ENCODE data around the gene SPINK13. TPM values are rescaled to one million over a fixed set of nuclear protein-coding genes. Genes with fewer than 3 reads are reported as not detected.
A peak's percentile ranks its signal among the peaks of the same experiment; 100 is the strongest.
"Not testable (repeated sequence)": the region's sequence is repeated elsewhere in the genome, so short reads cannot be mapped to it uniquely, and the experiment has no call there.

SPINK13 gene
- total RNA-seq, 4 donors from 2014 or later: 0.41 TPM; not detected in 3

DNA sequence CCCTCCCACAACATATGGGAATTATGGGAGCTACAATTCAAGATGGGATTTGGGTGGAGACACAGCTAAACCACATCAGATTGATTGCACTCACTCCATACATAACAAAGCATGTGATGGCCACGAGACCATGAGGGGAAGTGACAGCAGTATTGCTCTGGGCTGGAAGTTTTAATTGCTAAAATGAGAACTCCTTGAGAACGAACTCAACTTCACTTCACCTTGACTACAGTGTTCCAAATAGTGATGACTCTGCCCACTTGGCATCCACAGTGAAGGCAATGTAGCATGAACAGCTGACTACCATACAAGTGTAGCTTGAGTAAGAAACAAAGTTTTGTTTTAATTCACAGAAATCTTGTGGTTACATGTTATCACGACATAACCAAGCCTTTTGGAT is 42.9 kb downstream of the SPINK13 start:
- Histone ChIP-seq H3K27me3 (no peaks in the 10 kb centered on the region), H3K27ac (no peak overlapping the region), H3K4me1 (no peaks in the 10 kb centered on the region), H3K36me3 (no peaks in the 10 kb centered on the region), H3K4me3 (no peak overlapping the region), H3K9me3 (no peaks in the 10 kb centered on the region)
- no peak for TF ChIP-seq POLR2A (IDR thresholded peaks at IDR 0.05)
- TF ChIP-seq, protein P1, sequence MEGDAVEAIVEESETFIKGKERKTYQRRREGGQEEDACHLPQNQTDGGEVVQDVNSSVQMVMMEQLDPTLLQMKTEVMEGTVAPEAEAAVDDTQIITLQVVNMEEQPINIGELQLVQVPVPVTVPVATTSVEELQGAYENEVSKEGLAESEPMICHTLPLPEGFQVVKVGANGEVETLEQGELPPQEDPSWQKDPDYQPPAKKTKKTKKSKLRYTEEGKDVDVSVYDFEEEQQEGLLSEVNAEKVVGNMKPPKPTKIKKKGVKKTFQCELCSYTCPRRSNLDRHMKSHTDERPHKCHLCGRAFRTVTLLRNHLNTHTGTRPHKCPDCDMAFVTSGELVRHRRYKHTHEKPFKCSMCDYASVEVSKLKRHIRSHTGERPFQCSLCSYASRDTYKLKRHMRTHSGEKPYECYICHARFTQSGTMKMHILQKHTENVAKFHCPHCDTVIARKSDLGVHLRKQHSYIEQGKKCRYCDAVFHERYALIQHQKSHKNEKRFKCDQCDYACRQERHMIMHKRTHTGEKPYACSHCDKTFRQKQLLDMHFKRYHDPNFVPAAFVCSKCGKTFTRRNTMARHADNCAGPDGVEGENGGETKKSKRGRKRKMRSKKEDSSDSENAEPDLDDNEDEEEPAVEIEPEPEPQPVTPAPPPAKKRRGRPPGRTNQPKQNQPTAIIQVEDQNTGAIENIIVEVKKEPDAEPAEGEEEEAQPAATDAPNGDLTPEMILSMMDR (IDR thresholded peaks at IDR 0.05): no peak
- no peak for DNase-seq
- intact Hi-C loops (cut with DNase I; ENCODE audit: low total_unique reads): no loop called here

DNA sequence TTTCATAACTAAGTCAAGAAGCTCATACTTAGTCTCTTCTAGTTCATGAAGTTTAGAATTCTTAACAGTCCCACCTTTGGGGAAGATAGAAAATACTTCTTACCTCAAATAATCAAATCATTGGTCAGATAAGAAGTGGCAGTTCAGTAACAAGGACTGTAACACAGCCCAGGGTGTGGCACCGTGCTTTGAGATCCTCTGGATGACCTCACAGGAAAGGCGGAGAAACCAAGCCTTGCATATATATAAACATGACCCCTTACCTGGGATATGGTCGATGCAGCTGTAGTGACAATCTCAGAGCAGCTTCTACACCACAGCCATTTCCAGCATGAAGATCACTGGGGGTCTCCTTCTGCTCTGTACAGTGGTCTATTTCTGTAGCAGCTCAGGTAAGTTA is 43.6 kb downstream of the SPINK13 start, which contains the start of gene SPINK7:
SPINK7 (plus strand) TSS at position 271 of the 400 bp plus-strand sequence; CDS start at position 332, 61 bp downstream.
- intact Hi-C loops (cut with DNase I; ENCODE audit: low total_unique reads): no loop called here
- Histone ChIP-seq H3K27ac (no peak within 1 kb of the TSS), H3K27me3 (no peaks in the 10 kb centered on the region), H3K9me3 (no peaks in the 10 kb centered on the region), H3K4me1 (no peaks in the 10 kb centered on the region), H3K36me3 (no peaks in the 10 kb centered on the region), H3K4me3 (no peak within 1 kb of the TSS)
- no peak for DNase-seq
- TF ChIP-seq POLR2A (IDR thresholded peaks at IDR 0.05): no peak
- TF ChIP-seq, protein P1 (IDR thresholded peaks at IDR 0.05): no peak

DNA sequence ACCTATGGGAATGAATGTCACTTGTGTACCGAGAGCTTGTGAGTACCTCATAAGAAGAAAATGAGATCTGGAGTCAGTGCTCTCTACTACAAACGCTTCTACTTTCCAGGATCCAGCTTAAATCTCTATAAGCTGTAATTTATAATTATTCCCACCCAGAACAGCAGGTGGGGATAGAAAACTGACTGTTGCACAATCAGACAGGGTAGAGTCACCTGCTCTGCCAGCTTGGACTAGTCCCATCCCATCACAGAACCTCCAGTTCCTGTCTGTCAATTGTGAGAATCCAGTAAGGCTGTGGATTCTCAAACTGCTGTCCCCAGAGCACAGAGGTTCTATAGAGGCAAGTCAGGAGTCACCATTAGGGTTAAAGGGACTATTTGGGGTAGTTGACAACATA is 45.6 kb downstream of the SPINK13 start:
- no peak overlapping the region for H3K4me3 ChIP-seq
- H3K9me3 ChIP-seq: no peaks in the 10 kb centered on the region
- TF ChIP-seq, protein P1 (IDR thresholded peaks at IDR 0.05): no peak
- TF ChIP-seq POLR2A (IDR thresholded peaks at IDR 0.05): no peak
- no peaks in the 10 kb centered on the region for H3K4me1 ChIP-seq
- H3K27me3 ChIP-seq: no peaks in the 10 kb centered on the region
- intact Hi-C loops (cut with DNase I; ENCODE audit: low total_unique reads): no loop called here
- no peaks in the 10 kb centered on the region for H3K36me3 ChIP-seq
- DNase-seq: no peak
- no peak overlapping the region for H3K27ac ChIP-seq

DNA sequence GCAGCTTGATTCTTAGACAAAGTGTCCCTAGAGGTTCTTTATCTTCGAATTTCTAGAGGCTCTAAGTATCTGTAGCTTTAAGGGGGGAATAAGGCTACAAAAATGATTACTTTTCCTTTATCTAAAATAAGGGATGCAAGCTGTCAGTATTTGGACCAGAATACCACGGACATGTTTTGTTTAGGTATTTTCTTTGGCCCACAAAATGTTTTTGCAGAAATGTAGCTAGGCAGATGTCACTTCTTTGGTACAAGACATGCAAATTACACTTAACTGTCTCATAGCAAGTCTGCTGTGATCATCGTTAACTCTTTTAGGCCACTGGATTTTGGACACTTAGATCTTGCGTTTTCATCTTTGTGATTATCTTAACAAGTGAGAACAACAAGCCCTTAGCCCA is 46.1 kb downstream of the SPINK13 start:
- Histone ChIP-seq H3K9me3 (no peaks in the 10 kb centered on the region), H3K27me3 (no peaks in the 10 kb centered on the region), H3K27ac (no peak overlapping the region), H3K4me1 (no peaks in the 10 kb centered on the region), H3K36me3 (no peaks in the 10 kb centered on the region), H3K4me3 (no peak overlapping the region)
- intact Hi-C loops (cut with DNase I; ENCODE audit: low total_unique reads): no loop called here
- DNase-seq: no peak
- TF ChIP-seq POLR2A (IDR thresholded peaks at IDR 0.05): no peak
- TF ChIP-seq, protein P1 (IDR thresholded peaks at IDR 0.05): no peak

DNA sequence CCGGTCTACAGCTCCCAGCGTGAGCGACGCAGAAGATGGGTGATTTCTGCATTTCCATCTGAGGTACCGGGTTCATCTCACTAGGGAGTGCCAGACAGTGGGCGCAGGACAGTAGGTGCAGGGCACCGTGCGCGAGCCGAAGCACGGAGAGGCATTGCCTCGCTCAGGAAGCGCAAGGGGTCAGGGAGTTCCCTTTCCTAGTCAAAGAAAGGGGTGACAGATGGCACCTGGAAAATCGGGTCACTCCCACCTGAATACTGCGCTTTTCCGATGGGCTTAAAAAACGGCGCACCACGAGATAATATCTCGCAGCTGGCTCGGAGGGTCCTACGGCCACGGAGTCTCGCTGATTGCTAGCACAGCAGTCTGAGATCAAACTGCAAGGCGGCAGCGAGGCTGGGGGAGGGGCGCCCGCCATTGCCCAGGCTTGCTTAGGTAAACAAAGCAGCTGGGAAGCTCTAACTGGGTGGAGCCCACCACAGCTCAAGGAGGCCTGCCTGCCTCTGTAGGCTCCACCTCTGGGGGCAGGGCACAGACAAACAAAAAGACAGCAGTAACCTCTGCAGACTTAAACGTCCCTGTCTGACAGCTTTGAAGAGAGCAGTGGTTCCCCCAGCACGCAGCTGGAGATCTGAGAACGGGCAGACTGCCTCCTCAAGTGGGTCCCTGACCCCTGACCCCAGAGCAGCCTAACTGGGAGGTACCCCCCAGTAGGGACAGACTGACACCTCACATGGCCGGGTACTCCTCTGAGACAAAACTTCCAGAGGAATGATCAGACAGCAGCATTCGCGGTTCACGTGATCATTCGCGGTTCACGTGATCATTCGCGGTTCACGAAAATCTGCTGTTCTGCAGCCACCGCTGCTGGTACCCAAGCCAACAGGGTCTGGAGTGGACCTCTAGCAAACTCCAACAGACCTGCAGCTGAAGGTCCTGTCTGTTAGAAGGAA is 51.7 kb downstream of the SPINK13 start:
- Histone ChIP-seq H3K4me3 (peak overlapping the region in 1 of 2 donors; percentile 34), H3K27ac (peak overlapping the region in 1 of 2 donors; percentile 27)
- H3K27me3 ChIP-seq; H3K9me3 ChIP-seq; H3K36me3 ChIP-seq; intact Hi-C loops (cut with DNase I; ENCODE audit: low total_unique reads); DNase-seq; H3K4me1 ChIP-seq: not testable (repeated sequence)
